OCI-LY1 (cell line): ENCODE data around the gene AFAP1L2.

Experiments
- H2AFZ ChIP-seq: fragments of 200-600 bp; sonication (generic), shearing (Covaris generic); 2 replicates; pipeline ENCODE4 v1.6.0; 2014; ENCODE audit warnings: antibody characterized with exemption, mild to moderate bottlenecking, low read length
- H3F3A ChIP-seq: fragments of 200-600 bp; sonication (generic), shearing (Covaris generic); 2 replicates; pipeline ENCODE4 v1.6.0; 2014; ENCODE audit warnings: mild to moderate bottlenecking, antibody characterized with exemption, low read length, moderate library complexity; ENCODE audit not compliant: insufficient read depth
- H3K27ac ChIP-seq: fragments of 200-600 bp; sonication (generic); 2 replicates; pipeline ENCODE4 v1.5.1; 2014; ENCODE audit warnings: low read length, mixed run types, mild to moderate bottlenecking, low read depth; ENCODE audit not compliant: poor library complexity, severe bottlenecking
- H3K27me3 ChIP-seq: fragments of 200-600 bp; sonication (generic); 2 replicates; pipeline ENCODE4 v1.6.0; 2014; ENCODE audit warnings: antibody characterized with exemption, mild to moderate bottlenecking, low read length, moderate library complexity; ENCODE audit not compliant: insufficient read depth
- H3K36me3 ChIP-seq: fragments of 200-600 bp; sonication (generic); 2 replicates; pipeline ENCODE4 v1.6.1; 2014; ENCODE audit warnings: mild to moderate bottlenecking, antibody characterized with exemption, low read length, moderate library complexity, mixed read lengths; ENCODE audit not compliant: insufficient read depth
- H3K4me1 ChIP-seq: fragments of 200-600 bp; sonication (generic); 2 replicates; pipeline ENCODE4 v1.5.1; 2014; ENCODE audit warnings: mild to moderate bottlenecking, low read length, moderate library complexity; ENCODE audit not compliant: insufficient read depth, severe bottlenecking
- H3K4me2 ChIP-seq: fragments of 200-600 bp; sonication (generic), shearing (Covaris generic); 2 replicates; pipeline ENCODE4 v1.6.1; 2014; ENCODE audit warnings: low read length
- H3K4me3 ChIP-seq: fragments of 200-600 bp; sonication (generic); 2 replicates; pipeline ENCODE4 v1.5.1; 2014; ENCODE audit warnings: low read length, low read depth, mild to moderate bottlenecking, mixed read lengths; ENCODE audit not compliant: poor library complexity, severe bottlenecking
- H3K79me2 ChIP-seq: fragments of 200-600 bp; shearing (Covaris generic); 2 replicates; pipeline ENCODE4 v1.6.1; 2016; ENCODE audit warnings: mixed run types, low read length, mixed read lengths; ENCODE audit not compliant: insufficient read depth
- H3K9ac ChIP-seq: fragments of 200-600 bp; sonication (generic), shearing (Covaris generic); 2 replicates; pipeline ENCODE4 v1.6.1; 2014; ENCODE audit warnings: mild to moderate bottlenecking, low read length, mixed read lengths
- H3K9me2 ChIP-seq: fragments of 200-600 bp; sonication (generic), shearing (Covaris generic); 2 replicates; pipeline ENCODE4 v1.6.1; 2014; ENCODE audit warnings: low read depth, mild to moderate bottlenecking, low read length, mixed read lengths
- H3K9me3 ChIP-seq: fragments of 200-600 bp; shearing (Covaris generic); 2 replicates; pipeline ENCODE4 v1.6.1; 2014; ENCODE audit warnings: low read length, mixed read lengths
- H4K20me1 ChIP-seq: fragments of 200-600 bp; sonication (generic), shearing (Covaris generic); 2 replicates; pipeline ENCODE4 v1.6.0; 2016; ENCODE audit warnings: mild to moderate bottlenecking, low read length; ENCODE audit not compliant: insufficient read depth
- EZH2 ChIP-seq: fragments of 200-600 bp; sonication (generic), shearing (Covaris generic); IDR thresholded peaks from 2 replicates; pipeline ENCODE4 v1.8.0; 2017; ENCODE audit warnings: borderline replicate concordance, mixed run types, mild to moderate bottlenecking, antibody characterized with exemption, low read length, moderate library complexity, mixed read lengths
- TF ChIP-seq, protein P1 (sequence below): fragments of 200-600 bp; sonication (generic), shearing (Covaris generic); IDR thresholded peaks from 2 replicates; pipeline ENCODE4 v1.5.1; 2017; ENCODE audit warnings: mild to moderate bottlenecking, antibody characterized with exemption, low read length, moderate library complexity, mixed read lengths

AFAP1L2 gene

DNA sequence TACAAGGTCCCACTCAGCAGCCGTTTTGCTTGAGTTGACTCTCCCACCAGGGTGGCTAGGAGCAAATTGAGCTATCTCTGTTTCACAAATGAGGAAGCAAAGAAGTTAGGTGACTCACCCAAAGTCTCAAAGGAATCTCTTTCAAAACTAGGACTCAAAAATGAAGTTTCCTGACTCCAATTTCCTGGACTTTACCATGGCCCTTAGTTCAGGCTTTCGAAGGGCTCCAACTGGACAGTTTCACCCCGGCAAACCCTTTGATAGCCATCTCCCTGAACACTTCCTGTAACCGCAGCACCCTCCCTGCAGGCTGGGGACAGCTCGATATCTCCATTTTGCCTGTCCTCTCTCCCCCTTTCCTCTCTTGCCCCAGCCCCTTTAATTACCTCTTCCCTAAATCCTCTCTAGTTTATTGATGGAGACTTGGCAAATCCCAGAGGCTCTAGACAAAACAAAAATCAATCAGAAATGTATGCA, 4.7 kb upstream of the AFAP1L2 start:
- no peaks in the 10 kb centered on the region for H3K79me2 ChIP-seq
- H3K9me2 ChIP-seq: no peaks in the 10 kb centered on the region
- H3K4me1 ChIP-seq: no peaks in the 10 kb centered on the region
- no peaks in the 10 kb centered on the region for H3K9me3 ChIP-seq
- no peak overlapping the region for H3K9ac ChIP-seq
- H3K4me2 ChIP-seq: no peak overlapping the region
- no peak overlapping the region for H2AFZ ChIP-seq
- TF ChIP-seq, protein P1, sequence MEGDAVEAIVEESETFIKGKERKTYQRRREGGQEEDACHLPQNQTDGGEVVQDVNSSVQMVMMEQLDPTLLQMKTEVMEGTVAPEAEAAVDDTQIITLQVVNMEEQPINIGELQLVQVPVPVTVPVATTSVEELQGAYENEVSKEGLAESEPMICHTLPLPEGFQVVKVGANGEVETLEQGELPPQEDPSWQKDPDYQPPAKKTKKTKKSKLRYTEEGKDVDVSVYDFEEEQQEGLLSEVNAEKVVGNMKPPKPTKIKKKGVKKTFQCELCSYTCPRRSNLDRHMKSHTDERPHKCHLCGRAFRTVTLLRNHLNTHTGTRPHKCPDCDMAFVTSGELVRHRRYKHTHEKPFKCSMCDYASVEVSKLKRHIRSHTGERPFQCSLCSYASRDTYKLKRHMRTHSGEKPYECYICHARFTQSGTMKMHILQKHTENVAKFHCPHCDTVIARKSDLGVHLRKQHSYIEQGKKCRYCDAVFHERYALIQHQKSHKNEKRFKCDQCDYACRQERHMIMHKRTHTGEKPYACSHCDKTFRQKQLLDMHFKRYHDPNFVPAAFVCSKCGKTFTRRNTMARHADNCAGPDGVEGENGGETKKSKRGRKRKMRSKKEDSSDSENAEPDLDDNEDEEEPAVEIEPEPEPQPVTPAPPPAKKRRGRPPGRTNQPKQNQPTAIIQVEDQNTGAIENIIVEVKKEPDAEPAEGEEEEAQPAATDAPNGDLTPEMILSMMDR: no peak
- TF ChIP-seq EZH2: no peak
- no peak overlapping the region for H3K27ac ChIP-seq
- H3K27me3 ChIP-seq: no peaks in the 10 kb centered on the region
- H4K20me1 ChIP-seq: no peaks in the 10 kb centered on the region
- no peaks in the 10 kb centered on the region for H3F3A ChIP-seq
- H3K4me3 ChIP-seq: no peak overlapping the region
- no peaks in the 10 kb centered on the region for H3K36me3 ChIP-seq

- H2AFZ ChIP-seq: no peak overlapping the region
- H3K9ac ChIP-seq: no peak overlapping the region
Measured at GRCh38 chr10:114408112-114408967, 4.0 kb upstream of the AFAP1L2 start.

DNA sequence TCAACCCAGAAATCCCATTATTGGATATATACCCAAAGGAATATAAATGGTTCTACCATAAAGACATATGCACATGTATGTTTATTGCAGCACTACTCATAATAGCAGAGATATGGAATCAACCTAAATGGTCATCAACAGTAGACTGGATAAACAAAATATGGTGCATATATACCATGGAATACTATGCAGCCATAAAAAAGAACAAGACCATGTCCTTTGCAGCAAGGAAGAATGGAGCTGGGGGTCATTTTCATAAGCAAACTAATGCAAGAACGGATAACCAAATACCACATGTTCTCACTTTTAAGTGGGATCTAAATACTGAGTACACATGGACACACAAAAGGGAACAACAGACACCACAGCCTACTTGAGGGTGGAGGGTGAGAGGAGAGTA, 2.2 kb upstream of the AFAP1L2 start:
- Histone ChIP-seq H3K9ac (no peak overlapping the region), H3K9me3 (no peaks in the 10 kb centered on the region), H3K9me2 (no peaks in the 10 kb centered on the region), H3K4me2 (no peak overlapping the region), H3K79me2 (no peaks in the 10 kb centered on the region), H3K27ac (no peak overlapping the region), H3F3A (no peaks in the 10 kb centered on the region), H4K20me1 (no peaks in the 10 kb centered on the region), H3K27me3 (0 out of 2 replicates have a peak, but pooled peaks cover 3% of the 10 kb centered on the region), H2AFZ (no peak overlapping the region), H3K4me3 (no peak overlapping the region), H3K4me1 (no peaks in the 10 kb centered on the region), H3K36me3 (no peaks in the 10 kb centered on the region)
- TF ChIP-seq, protein P1: no peak
- TF ChIP-seq EZH2: no peak

More at GRCh38 chr10:114408112-114408967, 4.0 kb upstream of the AFAP1L2 start:
- Histone ChIP-seq H3K36me3 (no peaks in the 10 kb centered on the region), H3K4me1 (no peaks in the 10 kb centered on the region), H4K20me1 (no peaks in the 10 kb centered on the region), H3K27me3 (no peaks in the 10 kb centered on the region), H3K79me2 (no peaks in the 10 kb centered on the region), H3K27ac (no peak overlapping the region), H3K9me2 (no peaks in the 10 kb centered on the region), H3K9me3 (no peaks in the 10 kb centered on the region), H3K4me3 (no peak overlapping the region), H3F3A (no peaks in the 10 kb centered on the region), H3K4me2 (no peak overlapping the region)
- TF ChIP-seq, protein P1: no peak
- TF ChIP-seq EZH2: no peak
